Measurements from ENCODE around the gene GCLM. TPM values are rescaled to one million over a fixed set of nuclear protein-coding genes. Genes with fewer than 3 reads are reported as not detected.

GCLM gene
- total and polyA plus RNA-seq, 2 donors (not counting 1 experiment from before 2014, with no cell fraction given) = 1.7 to 10.7 TPM

GRCh38 chr1:93840956-93841482 is 68.2 kb downstream of the GCLM start:
- WGBS (ENCODE audit: insufficient coverage) = 100% methylated on average over 3 of the region's 4 CpGs
- Histone ChIP-seq H3K9me3 (ENCODE audit: control extremely low read depth in 1 of 3, control insufficient read depth in 2 of 3, insufficient read depth in 1 of 3, low read length in 2 of 3) (no peaks in the 10 kb centered on the region), H3K4me2 (replicated peaks; ENCODE audit: low read depth, low read length, poor library complexity, severe bottlenecking) (no peak overlapping the region), H3K4me3 (ENCODE audit: control extremely low read depth in 1 of 5, extremely low read depth in 1 of 5, insufficient read depth in 1 of 5, low read depth in 2 of 5, low read length in 4 of 5) (no peak overlapping the region), H3K9ac (ENCODE audit: low read length) (no peak overlapping the region), H3K79me2 (ENCODE audit: control insufficient read depth, insufficient read depth, low read length) (no peaks in the 10 kb centered on the region), H3K4me1 (ENCODE audit: control insufficient read depth in 2 of 2, insufficient read depth in 2 of 2, low read length in 2 of 2) (peaks cover 5 to 16% of the 10 kb centered on the region in 2 donors), H2AFZ (ENCODE audit: insufficient read depth, low read depth, low read length, poor library complexity, severe bottlenecking) (no peak overlapping the region), H3K27ac (ENCODE audit: low read length in 2 of 2) (no peak overlapping the region), H4K20me1 (ENCODE audit: control insufficient read depth, insufficient read depth, low read length, poor library complexity, severe bottlenecking) (no peaks in the 10 kb centered on the region), H3K36me3 (replicated peaks in 1 of 2; ENCODE audit: control extremely low read depth in 1 of 2, control insufficient read depth in 1 of 2, extremely low read depth in 1 of 2, insufficient read depth in 2 of 2, low read length in 1 of 2) (no peaks in the 10 kb centered on the region), H3K27me3 (replicated peaks in 1 of 4; ENCODE audit: control extremely low read depth in 1 of 4, control insufficient read depth in 3 of 4, insufficient read depth in 4 of 4, low read length in 3 of 4) (no peaks in the 10 kb centered on the region)
- ChIA-PET POLR2A (no interaction called here), CTCF (interaction anchor here (1.2 to 12.1 kb wide), 3 partner anchors 25 to 211 kb away, joined by 3 to 229 read pairs (median 7); no protein-coding TSS in a partner anchor)
- intact Hi-C loops (cut with micrococcal nuclease) = no loop called here
- no peak for DNase-seq
- ATAC-seq (ENCODE audit: low read depth) = no peak
- H3K4me3 Mint-ChIP-seq = no peak overlapping the region
- TF ChIP-seq EZH2 (IDR thresholded peaks at IDR 0.05; ENCODE audit: borderline replicate concordance, insufficient read depth, low read depth, low read length, poor library complexity, severe bottlenecking) = no peak
- TF ChIP-seq, protein P1, sequence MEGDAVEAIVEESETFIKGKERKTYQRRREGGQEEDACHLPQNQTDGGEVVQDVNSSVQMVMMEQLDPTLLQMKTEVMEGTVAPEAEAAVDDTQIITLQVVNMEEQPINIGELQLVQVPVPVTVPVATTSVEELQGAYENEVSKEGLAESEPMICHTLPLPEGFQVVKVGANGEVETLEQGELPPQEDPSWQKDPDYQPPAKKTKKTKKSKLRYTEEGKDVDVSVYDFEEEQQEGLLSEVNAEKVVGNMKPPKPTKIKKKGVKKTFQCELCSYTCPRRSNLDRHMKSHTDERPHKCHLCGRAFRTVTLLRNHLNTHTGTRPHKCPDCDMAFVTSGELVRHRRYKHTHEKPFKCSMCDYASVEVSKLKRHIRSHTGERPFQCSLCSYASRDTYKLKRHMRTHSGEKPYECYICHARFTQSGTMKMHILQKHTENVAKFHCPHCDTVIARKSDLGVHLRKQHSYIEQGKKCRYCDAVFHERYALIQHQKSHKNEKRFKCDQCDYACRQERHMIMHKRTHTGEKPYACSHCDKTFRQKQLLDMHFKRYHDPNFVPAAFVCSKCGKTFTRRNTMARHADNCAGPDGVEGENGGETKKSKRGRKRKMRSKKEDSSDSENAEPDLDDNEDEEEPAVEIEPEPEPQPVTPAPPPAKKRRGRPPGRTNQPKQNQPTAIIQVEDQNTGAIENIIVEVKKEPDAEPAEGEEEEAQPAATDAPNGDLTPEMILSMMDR (IDR thresholded peaks at IDR 0.05) = no peak
- H3K27ac Mint-ChIP-seq = no peak overlapping the region
- H3K4me1 Mint-ChIP-seq = peaks cover 12% of the 10 kb centered on the region
- no peaks in the 10 kb centered on the region for H3K9me3 Mint-ChIP-seq (ENCODE audit: insufficient read depth)
- no peaks in the 10 kb centered on the region for H3K27me3 Mint-ChIP-seq

DNA sequence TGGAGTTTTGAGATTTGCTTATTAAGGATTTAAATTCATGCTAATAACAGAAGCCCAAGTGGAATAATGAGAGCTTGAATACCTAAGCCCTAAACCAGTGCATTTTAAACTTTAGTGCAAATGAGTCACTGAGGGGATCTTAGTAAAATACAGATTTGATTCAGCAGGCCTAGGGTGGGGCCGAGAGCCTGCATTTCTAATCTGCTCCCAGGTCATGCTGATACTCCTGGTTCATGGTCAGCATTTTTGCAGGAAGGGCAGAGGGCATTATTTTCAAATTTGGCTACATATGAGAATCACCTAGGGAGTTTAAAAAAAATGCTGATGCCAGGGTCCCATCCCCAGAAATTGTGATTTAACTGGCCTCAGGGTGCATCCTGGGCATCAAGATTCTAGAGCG is 69.5 kb downstream of the GCLM start:
- CTCF ChIA-PET = no interaction called here
- Mint-ChIP-seq H3K27me3 (no peaks in the 10 kb centered on the region), H3K4me1 (peaks cover 4% of the 10 kb centered on the region), H3K4me3 (no peak overlapping the region), H3K27ac (no peak overlapping the region), H3K9me3 (ENCODE audit: insufficient read depth) (no peaks in the 10 kb centered on the region)
- Histone ChIP-seq H3K4me2 (replicated peaks; ENCODE audit: low read depth, low read length, poor library complexity, severe bottlenecking) (no peak overlapping the region), H3K27me3 (replicated peaks in 1 of 4; ENCODE audit: control extremely low read depth in 1 of 4, control insufficient read depth in 3 of 4, insufficient read depth in 4 of 4, low read length in 3 of 4) (no peaks in the 10 kb centered on the region), H3K9me3 (ENCODE audit: control extremely low read depth in 1 of 3, control insufficient read depth in 2 of 3, insufficient read depth in 1 of 3, low read length in 2 of 3) (no peaks in the 10 kb centered on the region), H3K4me3 (ENCODE audit: control extremely low read depth in 1 of 5, extremely low read depth in 1 of 5, insufficient read depth in 1 of 5, low read depth in 2 of 5, low read length in 4 of 5) (no peak overlapping the region), H3K4me1 (ENCODE audit: control insufficient read depth in 2 of 2, insufficient read depth in 2 of 2, low read length in 2 of 2) (peaks cover 0 to 9% of the 10 kb centered on the region in 2 donors), H2AFZ (ENCODE audit: insufficient read depth, low read depth, low read length, poor library complexity, severe bottlenecking) (no peak overlapping the region), H3K36me3 (replicated peaks in 1 of 2; ENCODE audit: control extremely low read depth in 1 of 2, control insufficient read depth in 1 of 2, extremely low read depth in 1 of 2, insufficient read depth in 2 of 2, low read length in 1 of 2) (no peaks in the 10 kb centered on the region), H4K20me1 (ENCODE audit: control insufficient read depth, insufficient read depth, low read length, poor library complexity, severe bottlenecking) (no peaks in the 10 kb centered on the region), H3K79me2 (ENCODE audit: control insufficient read depth, insufficient read depth, low read length) (no peaks in the 10 kb centered on the region), H3K27ac (ENCODE audit: low read length in 2 of 2) (no peak overlapping the region), H3K9ac (ENCODE audit: low read length) (no peak overlapping the region)
- POLR2A ChIA-PET = no interaction called here
- 88% methylated on average over 2 of the region's 2 CpGs for WGBS (ENCODE audit: insufficient coverage)
- intact Hi-C loops (cut with micrococcal nuclease) = no loop called here
- TF ChIP-seq, protein P1 (IDR thresholded peaks at IDR 0.05) = no peak
- DNase-seq (no peak), ATAC-seq (ENCODE audit: low read depth) (no peak)
